ENCODE results near the gene CACNB4.
"Not testable (repeated sequence)": the region's sequence is repeated elsewhere in the genome, so short reads cannot be mapped to it uniquely, and the experiment has no call there.

CACNB4 gene

GRCh38 chr2:151805961-151806360 lies 292.9 kb downstream of the CACNB4 start:
- DNase-seq = no peak

- no peak for DNase-seq
Observed at GRCh38 chr2:151805343-151805742, 293.5 kb downstream of the CACNB4 start.

GRCh38 chr2:151803811-151804210 lies 295.0 kb downstream of the CACNB4 start:
- no peak for DNase-seq

GRCh38 chr2:151802315-151802714 lies 296.5 kb downstream of the CACNB4 start:
- DNase-seq = no peak

- DNase-seq = no peak
Observed at GRCh38 chr2:151799886-151800292, 299.0 kb downstream of the CACNB4 start.

- DNase-seq = no peak
Observed at GRCh38 chr2:151796774-151797173, 302.1 kb downstream of the CACNB4 start.

GRCh38 chr2:151795646-151796240 lies 303.1 kb downstream of the CACNB4 start:
- no peak for DNase-seq

- DNase-seq = not testable (repeated sequence)
Observed at GRCh38 chr2:151794422-151794821, 304.4 kb downstream of the CACNB4 start.

- no peak for DNase-seq
Observed at GRCh38 chr2:151793123-151793522, 305.7 kb downstream of the CACNB4 start.

GRCh38 chr2:151792589-151792988 lies 306.3 kb downstream of the CACNB4 start:
- DNase-seq = no peak

- DNase-seq = no peak
Observed at GRCh38 chr2:151791545-151791944, 307.3 kb downstream of the CACNB4 start.

- no peak for DNase-seq
Observed at GRCh38 chr2:151790689-151791088, 308.2 kb downstream of the CACNB4 start.

- no peak for DNase-seq
Observed at GRCh38 chr2:151789055-151789834, 309.6 kb downstream of the CACNB4 start.

- DNase-seq = no peak
Observed at GRCh38 chr2:151786483-151786882, 312.4 kb downstream of the CACNB4 start.

- no peak for DNase-seq
Observed at GRCh38 chr2:151786077-151786476, 312.8 kb downstream of the CACNB4 start.

- DNase-seq = no peak
Observed at GRCh38 chr2:151783133-151783520, 315.7 kb downstream of the CACNB4 start.
